Caco-2 (cell line): ENCODE measurements around the gene CIT. TPM values are rescaled to one million over a fixed set of nuclear protein-coding genes. Genes with fewer than 3 reads are reported as not detected.

Experiments used
- BruUV-seq: library from RNA; stranded (reverse); fragments of 400-500 nt; replicated peaks from 2 replicates; lab custom pipeline; 2021; lab: Mats Ljungman, UMichigan
- CTCF ChIA-PET: fragments of 300-600 bp; sonication (Branson Sonifier 250); formaldehyde crosslinking; loops from one replicate; lab custom pipeline; 2022; ENCODE audit warnings: antibody characterized with exemption; lab: Charles Lee
- POLR2A ChIA-PET: fragments of 300-600 bp; sonication (Branson Sonifier 250); formaldehyde crosslinking; loops from one replicate; lab custom pipeline; 2022; ENCODE audit warnings: antibody characterized with exemption; lab: Charles Lee
- DNase-seq, 2 experiments: peaks; one replicate each; pipeline versions ENCODE4 v3.0.0 to v3.0.0-alpha.2; 2020 to 2022
- H3K27me3 ChIP-seq: replicated peaks from 2 replicates; pipeline ENCODE4 v1.6.0; 2011; ENCODE audit warnings: low read length; ENCODE audit not compliant: control insufficient read depth, insufficient read depth
- H3K36me3 ChIP-seq: 2 replicates; pipeline ENCODE4 v1.5.1; 2011; ENCODE audit warnings: low read length; ENCODE audit not compliant: control insufficient read depth, insufficient read depth
- H3K4me1 ChIP-seq: fragments of 250-450 bp; sonication (Bioruptor Pico); 2 replicates; pipeline ENCODE4 v1.5.1; 2020; ENCODE audit warnings: mild to moderate bottlenecking
- H3K4me3 ChIP-seq: 2 replicates; pipeline ENCODE4 v1.5.1; 2011; ENCODE audit warnings: low read depth, mild to moderate bottlenecking, control low read depth, low read length
- H3K9me3 ChIP-seq: fragments of 250-450 bp; sonication (Bioruptor Pico); 2 replicates; pipeline ENCODE4 v1.5.1; 2020; ENCODE audit warnings: mild to moderate bottlenecking, moderate library complexity
- H3K27ac Mint-ChIP-seq: one replicate; pipeline ENCODE4 v1.8.0; 2022; ENCODE audit warnings: mixed read lengths; ENCODE audit not compliant: unreplicated experiment
- H3K27me3 Mint-ChIP-seq: one replicate; pipeline ENCODE4 v1.8.0; 2022; ENCODE audit warnings: mixed read lengths; ENCODE audit not compliant: insufficient read depth, unreplicated experiment
- H3K36me3 Mint-ChIP-seq: one replicate; pipeline ENCODE4 v1.8.0; 2022; ENCODE audit warnings: mild to moderate bottlenecking, mixed read lengths; ENCODE audit not compliant: insufficient read depth, unreplicated experiment
- H3K4me1 Mint-ChIP-seq: one replicate; pipeline ENCODE4 v1.8.0; 2022; ENCODE audit warnings: low read depth, mixed read lengths; ENCODE audit not compliant: unreplicated experiment
- H3K4me3 Mint-ChIP-seq: one replicate; pipeline ENCODE4 v1.8.0; 2022; ENCODE audit warnings: mild to moderate bottlenecking, moderate library complexity, mixed read lengths; ENCODE audit not compliant: unreplicated experiment
- H3K9me3 Mint-ChIP-seq: one replicate; pipeline ENCODE4 v1.8.0; 2022; ENCODE audit warnings: mixed read lengths; ENCODE audit not compliant: unreplicated experiment
- intact Hi-C: fragments of 100-400 bp; cut with micrococcal nuclease; formaldehyde crosslinking; loops from one replicate; pipeline ENCODE4 v1.10.0; 2022; ENCODE audit not compliant: unreplicated experiment
- total RNA-seq: library from RNA; stranded (reverse); gene quantifications from 2 replicates; pipeline ENCODE4 v1.2.3, GENCODE V29; 2022
- TF ChIP-seq, protein P1 (sequence below), 2 experiments: fragments of 200-600 bp in 1 of 2; IDR thresholded peaks; 1 replicate in 1 of 2; 2 replicates in 1 of 2; pipeline versions ENCODE4 v1.5.1 to v1.8.0; 2011 to 2022; ENCODE audit warnings: antibody characterized with exemption in 1 of 2, control low read depth in 1 of 2, inconsistent platforms in 1 of 2, low read depth in 1 of 2, low read length in 1 of 2, mild to moderate bottlenecking in 1 of 2, moderate library complexity in 1 of 2; ENCODE audit not compliant: insufficient read depth in 1 of 2, severe bottlenecking in 1 of 2, unreplicated experiment in 1 of 2

Gene CIT
- total RNA-seq, 1 experiment from 2014 or later, result 55.9 TPM

DNA sequence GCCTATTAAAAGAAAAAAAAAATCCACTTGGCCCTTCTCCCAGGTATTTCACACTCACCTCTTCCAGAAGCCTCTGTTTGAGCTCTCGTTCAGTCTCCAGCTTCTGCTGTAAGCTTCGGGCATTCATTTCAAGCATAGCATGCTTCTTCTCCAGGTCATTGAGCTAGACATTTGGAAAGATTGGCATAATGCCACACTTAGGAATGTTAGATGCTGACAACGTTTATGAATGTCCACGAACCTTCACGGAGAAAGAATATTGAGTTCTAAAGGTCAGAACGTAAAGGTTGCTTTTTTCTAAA lies 148.7 kb downstream of the CIT start:
- Mint-ChIP-seq H3K27me3 (no peaks in the 10 kb centered on the region), H3K4me3 (no peak overlapping the region)
- CTCF ChIA-PET, result no interaction called here

DNA sequence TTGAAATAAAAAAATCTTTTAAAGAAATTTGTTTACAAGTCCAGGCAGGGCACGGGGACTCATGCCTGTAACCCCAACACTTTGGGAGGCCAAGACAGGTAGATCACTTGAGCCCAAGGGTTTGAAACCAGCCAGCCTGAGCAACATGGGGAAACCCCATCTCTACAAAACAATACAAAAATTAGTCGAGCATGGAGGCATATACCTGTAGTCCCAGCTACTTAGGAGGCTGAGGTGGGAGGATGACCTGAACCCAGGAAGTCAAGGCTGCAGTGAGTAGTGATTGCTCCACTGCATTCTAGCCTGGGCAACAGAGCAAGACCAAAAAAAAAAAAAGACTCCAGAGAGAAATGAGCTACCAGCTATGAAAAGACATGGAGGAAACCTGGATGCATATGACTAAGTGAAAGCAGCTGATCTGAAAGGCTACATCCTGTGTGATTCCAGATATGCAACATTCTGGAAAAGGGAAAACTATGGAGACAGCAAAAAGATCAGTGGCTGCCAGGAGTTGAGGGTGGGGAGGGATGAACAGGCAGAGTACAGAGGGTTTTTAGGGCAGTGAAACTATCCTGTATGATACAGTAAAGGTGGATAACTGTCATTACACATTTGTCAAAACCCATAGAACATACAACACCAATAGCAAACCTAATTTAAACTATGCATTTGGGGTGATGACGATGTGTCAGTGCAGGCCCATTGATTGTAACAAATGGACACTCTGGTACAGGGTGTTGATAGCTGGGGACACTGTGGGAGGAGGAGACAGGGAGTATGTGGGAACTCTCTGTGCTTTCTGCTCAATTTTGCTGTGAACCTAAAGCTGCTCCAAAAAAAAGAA lies 149.3 kb downstream of the CIT start:
- Mint-ChIP-seq H3K27ac (no peak overlapping the region), H3K27me3 (no peaks in the 10 kb centered on the region), H3K9me3 (no peaks in the 10 kb centered on the region), H3K36me3 (peaks cover 15% of the 10 kb centered on the region), H3K4me1 (no peaks in the 10 kb centered on the region), H3K4me3 (no peak overlapping the region)
- BruUV-seq, result no TSS peak
- Histone ChIP-seq H3K4me3 (no peak overlapping the region), H3K36me3 (no peaks in the 10 kb centered on the region), H3K9me3 (no peaks in the 10 kb centered on the region), H3K27me3 (no peaks in the 10 kb centered on the region), H3K4me1 (no peaks in the 10 kb centered on the region)
- DNase-seq, result no peak
- ChIA-PET CTCF (no interaction called here), POLR2A (no interaction called here)
- intact Hi-C loops, result no loop called here
- TF ChIP-seq, protein P1, sequence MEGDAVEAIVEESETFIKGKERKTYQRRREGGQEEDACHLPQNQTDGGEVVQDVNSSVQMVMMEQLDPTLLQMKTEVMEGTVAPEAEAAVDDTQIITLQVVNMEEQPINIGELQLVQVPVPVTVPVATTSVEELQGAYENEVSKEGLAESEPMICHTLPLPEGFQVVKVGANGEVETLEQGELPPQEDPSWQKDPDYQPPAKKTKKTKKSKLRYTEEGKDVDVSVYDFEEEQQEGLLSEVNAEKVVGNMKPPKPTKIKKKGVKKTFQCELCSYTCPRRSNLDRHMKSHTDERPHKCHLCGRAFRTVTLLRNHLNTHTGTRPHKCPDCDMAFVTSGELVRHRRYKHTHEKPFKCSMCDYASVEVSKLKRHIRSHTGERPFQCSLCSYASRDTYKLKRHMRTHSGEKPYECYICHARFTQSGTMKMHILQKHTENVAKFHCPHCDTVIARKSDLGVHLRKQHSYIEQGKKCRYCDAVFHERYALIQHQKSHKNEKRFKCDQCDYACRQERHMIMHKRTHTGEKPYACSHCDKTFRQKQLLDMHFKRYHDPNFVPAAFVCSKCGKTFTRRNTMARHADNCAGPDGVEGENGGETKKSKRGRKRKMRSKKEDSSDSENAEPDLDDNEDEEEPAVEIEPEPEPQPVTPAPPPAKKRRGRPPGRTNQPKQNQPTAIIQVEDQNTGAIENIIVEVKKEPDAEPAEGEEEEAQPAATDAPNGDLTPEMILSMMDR (IDR thresholded peaks at IDR 0.05; ENCODE audit: insufficient read depth in 1 of 2, low read depth in 1 of 2, low read length in 1 of 2, severe bottlenecking in 1 of 2, unreplicated experiment in 1 of 2), result no peak

More for the DNA sequence above, 148.7 kb downstream of the CIT start:
- intact Hi-C loops, result no loop called here
- no peaks in the 10 kb centered on the region for H3K27me3 ChIP-seq
- no peak overlapping the region for H3K27ac Mint-ChIP-seq
- no peaks in the 10 kb centered on the region for H3K9me3 ChIP-seq
- TF ChIP-seq, protein P1 (IDR thresholded peaks at IDR 0.05; ENCODE audit: insufficient read depth in 1 of 2, low read depth in 1 of 2, low read length in 1 of 2, severe bottlenecking in 1 of 2, unreplicated experiment in 1 of 2), result no peak
- peaks cover 19% of the 10 kb centered on the region for H3K36me3 Mint-ChIP-seq
- POLR2A ChIA-PET, result no interaction called here
- no peaks in the 10 kb centered on the region for H3K4me1 ChIP-seq
- H3K4me3 ChIP-seq, result no peak overlapping the region
- H3K36me3 ChIP-seq, result no peaks in the 10 kb centered on the region
- no TSS peak for BruUV-seq
- no peaks in the 10 kb centered on the region for H3K9me3 Mint-ChIP-seq
- no peaks in the 10 kb centered on the region for H3K4me1 Mint-ChIP-seq
- DNase-seq, result no peak

DNA sequence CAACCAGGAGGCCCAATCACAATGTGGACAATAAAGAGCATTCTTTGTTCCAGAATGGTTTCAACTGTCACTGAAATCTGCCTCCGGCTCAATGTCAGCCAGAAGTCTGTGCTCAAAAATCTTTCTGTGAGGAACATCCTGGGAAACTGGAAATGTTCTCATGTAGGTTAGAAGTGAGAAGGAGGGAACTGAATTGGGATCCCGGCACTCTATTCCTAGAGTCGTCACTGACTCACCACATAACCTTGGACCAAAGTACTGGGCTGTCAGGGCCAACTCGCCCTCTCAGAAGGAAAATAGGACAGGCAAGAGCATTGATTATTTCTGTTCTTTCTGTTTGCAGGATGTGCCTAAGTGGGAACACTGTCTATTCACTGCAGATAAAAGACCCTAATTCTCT lies 151.6 kb downstream of the CIT start:
- no TSS peak for BruUV-seq
- Histone ChIP-seq H3K36me3 (no peaks in the 10 kb centered on the region), H3K4me3 (no peak overlapping the region), H3K27me3 (no peaks in the 10 kb centered on the region), H3K4me1 (no peaks in the 10 kb centered on the region), H3K9me3 (no peaks in the 10 kb centered on the region)
- intact Hi-C loops, result no loop called here
- no peaks in the 10 kb centered on the region for H3K27me3 Mint-ChIP-seq
- no peak for DNase-seq
- H3K9me3 Mint-ChIP-seq, result no peaks in the 10 kb centered on the region
- CTCF ChIA-PET, result no interaction called here
- no peak overlapping the region for H3K4me3 Mint-ChIP-seq
- TF ChIP-seq, protein P1 (IDR thresholded peaks at IDR 0.05; ENCODE audit: insufficient read depth in 1 of 2, low read depth in 1 of 2, low read length in 1 of 2, severe bottlenecking in 1 of 2, unreplicated experiment in 1 of 2), result no peak
- POLR2A ChIA-PET, result no interaction called here
- H3K27ac Mint-ChIP-seq, result no peak overlapping the region
- H3K4me1 Mint-ChIP-seq, result no peaks in the 10 kb centered on the region
- H3K36me3 Mint-ChIP-seq, result peaks cover 16% of the 10 kb centered on the region
